ENCODE measurements around the gene KLF11. TPM values are rescaled to one million over a fixed set of nuclear protein-coding genes. Genes with fewer than 3 reads are reported as not detected.
A peak's percentile ranks its signal among the peaks of the same experiment; 100 is the strongest.

KLF11 gene
- total RNA-seq, 2 donors from 2014 or later: 25.7 to 32.6 TPM

GRCh38 chr2:10085668-10086059 lies 42.3 kb downstream of the KLF11 start:
- no peaks in the 10 kb centered on the region for H3K36me3 ChIP-seq (replicated peaks in 1 of 2; ENCODE audit: insufficient read depth in 1 of 2, low read depth in 2 of 2)
- H3K4me3 ChIP-seq: no peak overlapping the region
- peak in 1 of 4 donors; percentile 40 for DNase-seq
- peak; percentile 41 for ATAC-seq
- no peaks in the 10 kb centered on the region for H3K27me3 ChIP-seq
- H3K9me3 ChIP-seq: no peaks in the 10 kb centered on the region
- H3K27ac ChIP-seq: peak overlapping the region in 3 of 4 donors; percentile 83 to 90 (median 89)
- no peak for TF ChIP-seq POLR2A (IDR thresholded peaks at IDR 0.05)
- TF ChIP-seq CTCF (IDR thresholded peaks at IDR 0.05): no peak
- intact Hi-C loops (cut with DNase I): no loop called here
- 53 to 60% methylated on average over 10 to 11 of the region's 11 CpGs for WGBS, 2 donors
- peaks cover 45% of the 10 kb centered on the region for H3K4me1 ChIP-seq

GRCh38 chr2:10086950-10087349 lies 43.6 kb downstream of the KLF11 start:
- H3K36me3 ChIP-seq (replicated peaks in 1 of 2; ENCODE audit: insufficient read depth in 1 of 2, low read depth in 2 of 2): no peaks in the 10 kb centered on the region
- WGBS, 2 donors: 33 to 41% methylated on average over 4 of the region's 4 CpGs
- H3K27ac ChIP-seq: peak overlapping the region; percentile 68 to 90 (median 86)
- no peaks in the 10 kb centered on the region for H3K9me3 ChIP-seq
- intact Hi-C loops (cut with DNase I): no loop called here
- no peak overlapping the region for H3K4me3 ChIP-seq
- TF ChIP-seq POLR2A (IDR thresholded peaks at IDR 0.05) (no peak), CTCF (IDR thresholded peaks at IDR 0.05) (peak in 1 of 7 experiments; percentile 2)
- H3K4me1 ChIP-seq: peaks cover 54% of the 10 kb centered on the region
- ATAC-seq: peak; percentile 73
- peak in 1 of 4 donors; percentile 31 for DNase-seq
- H3K27me3 ChIP-seq: no peaks in the 10 kb centered on the region

DNA sequence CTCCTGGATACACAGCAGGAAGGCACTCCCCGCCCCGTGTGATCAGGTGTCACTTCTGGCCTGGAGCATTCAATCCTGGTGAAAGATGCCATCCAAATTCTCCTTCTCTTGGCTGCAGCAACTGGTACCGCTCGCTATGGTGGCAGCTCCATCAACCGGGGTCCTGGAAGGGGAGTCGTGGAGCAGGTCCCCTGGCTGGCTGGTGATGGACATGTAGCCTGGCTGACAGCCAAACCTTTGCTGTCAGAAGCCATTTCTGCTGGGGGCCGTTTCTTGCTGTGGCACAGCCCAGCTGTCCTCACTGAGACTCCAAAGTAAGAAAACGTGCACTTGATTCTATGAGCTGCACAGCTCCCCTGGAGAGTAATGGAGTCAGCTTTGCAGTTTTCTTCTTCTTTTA lies 44.0 kb downstream of the KLF11 start:
- Histone ChIP-seq H3K9me3 (no peaks in the 10 kb centered on the region), H3K36me3 (replicated peaks in 1 of 2; ENCODE audit: insufficient read depth in 1 of 2, low read depth in 2 of 2) (no peaks in the 10 kb centered on the region), H3K27me3 (no peaks in the 10 kb centered on the region), H3K4me3 (no peak overlapping the region), H3K27ac (peak overlapping the region; percentile 68 to 90 (median 86)), H3K4me1 (peaks cover 54% of the 10 kb centered on the region)
- no peak for TF ChIP-seq CTCF (IDR thresholded peaks at IDR 0.05)
- TF ChIP-seq POLR2A (IDR thresholded peaks at IDR 0.05): no peak
- WGBS, 2 donors: 66 to 72% methylated on average over 7 to 8 of the region's 8 CpGs
- intact Hi-C loops (cut with DNase I): no loop called here
- ATAC-seq: peak; percentile 3
- peak in 1 of 4 donors; percentile 35 for DNase-seq

DNA sequence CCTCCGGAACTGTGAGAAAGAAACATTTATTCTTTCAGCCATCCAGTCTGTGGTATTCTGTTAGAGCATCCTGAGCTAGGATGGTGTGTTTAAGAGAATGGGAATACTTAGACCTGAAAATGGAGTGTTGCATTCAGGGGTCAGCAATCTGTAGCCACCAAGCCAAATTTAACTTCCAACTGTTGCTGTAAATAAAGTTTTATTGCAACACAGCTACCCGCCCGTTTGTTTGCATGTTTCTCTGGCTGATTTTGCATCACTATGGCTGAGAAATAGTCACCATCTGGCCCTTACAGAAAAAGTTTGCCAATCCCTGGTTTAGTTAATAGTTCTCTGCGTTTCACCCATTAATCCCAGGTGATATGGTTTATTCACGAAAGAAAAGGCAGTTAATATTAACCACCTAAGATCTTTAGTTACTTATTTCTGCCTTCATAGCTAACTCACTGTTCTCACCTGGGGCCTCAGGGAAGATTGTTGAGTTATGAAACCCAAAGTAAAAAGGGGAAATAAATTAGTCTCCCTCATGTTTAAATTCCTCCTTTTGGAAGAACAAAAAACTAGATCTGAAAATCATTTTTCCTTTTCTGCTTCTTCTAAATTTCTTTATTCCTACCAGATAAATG lies 46.3 kb downstream of the KLF11 start:
- intact Hi-C loops (cut with DNase I): loop anchor here (10.0 kb wide), 1 partner anchor 275 kb away; no protein-coding TSS in a partner anchor
- Histone ChIP-seq H3K27me3 (no peaks in the 10 kb centered on the region), H3K9me3 (no peaks in the 10 kb centered on the region), H3K36me3 (replicated peaks in 1 of 2; ENCODE audit: insufficient read depth in 1 of 2, low read depth in 2 of 2) (no peaks in the 10 kb centered on the region), H3K4me3 (no peak overlapping the region), H3K4me1 (peaks cover 47% of the 10 kb centered on the region), H3K27ac (peak overlapping the region in 3 of 4 donors; percentile 54 to 89 (median 83))
- 22 to 34% methylated on average over 5 of the region's 5 CpGs for WGBS, 2 donors
- TF ChIP-seq CTCF (IDR thresholded peaks at IDR 0.05) (no peak), POLR2A (IDR thresholded peaks at IDR 0.05) (no peak)
- ATAC-seq (peak; percentile 47), DNase-seq (no peak)

Data from body of pancreas (tissue), 4 donors.